ENCODE measurements around the gene MTAP. TPM values are rescaled to one million over a fixed set of nuclear protein-coding genes. Genes with fewer than 3 reads are reported as not detected.

The MTAP gene
- polyA plus RNA-seq, 3 donors = 7.4 to 11.3 (median 7.8) TPM

- Histone ChIP-seq H3K4me3 (replicated peaks in 1 of 3; ENCODE audit: low read depth in 2 of 3, low read length in 3 of 3) (no peak overlapping the region), H3K9me3 (replicated peaks in 1 of 2; ENCODE audit: control insufficient read depth in 1 of 2, insufficient read depth in 1 of 2, low read length in 2 of 2) (no peaks in the 10 kb centered on the region), H3K9ac (ENCODE audit: insufficient read depth, low read length, poor library complexity, severe bottlenecking) (no peak overlapping the region), H3K4me2 (replicated peaks; ENCODE audit: extremely low read depth, low read length, poor library complexity, severe bottlenecking) (no peak overlapping the region), H3K36me3 (replicated peaks in 1 of 2; ENCODE audit: control insufficient read depth in 1 of 2, insufficient read depth in 2 of 2, low read length in 2 of 2) (peaks cover 21 to 47% of the 10 kb centered on the region in 2 donors), H3K79me2 (ENCODE audit: insufficient read depth, low read length) (peaks cover 40% of the 10 kb centered on the region), H3K27me3 (ENCODE audit: control insufficient read depth in 2 of 2, insufficient read depth in 2 of 2, low read length in 2 of 2) (no peaks in the 10 kb centered on the region), H4K20me1 (ENCODE audit: insufficient read depth, low read length) (peaks cover 5% of the 10 kb centered on the region), H2AFZ (ENCODE audit: insufficient read depth, low read depth, low read length, poor library complexity, severe bottlenecking) (no peak overlapping the region), H3K4me1 (ENCODE audit: control insufficient read depth in 1 of 2, insufficient read depth in 2 of 2, low read length in 2 of 2) (peaks cover 28 to 34% of the 10 kb centered on the region in 2 donors), H3K27ac (ENCODE audit: low read depth in 1 of 2, low read length in 2 of 2) (no peak overlapping the region)
- Mint-ChIP-seq H3K4me1 (peaks cover 31% of the 10 kb centered on the region), H3K36me3 (peaks cover 51 to 54% of the 10 kb centered on the region in 2 donors), H3K9me3 (peaks cover 0 to 4% (median 2%) of the 10 kb centered on the region in 7 donors), H3K4me3 (no peak overlapping the region), H3K27me3 (ENCODE audit: low read depth in 3 of 3) (no peaks in the 10 kb centered on the region), H3K27ac (peak overlapping the region in 1 of 7 donors; percentile 66)
- no peak for DNase-seq
- intact Hi-C loops (cut with micrococcal nuclease) = loop anchor here in 1 of 2 donors (2.0 to 10.0 kb wide), 2 partner anchors 17 to 339 kb away; no protein-coding TSS in a partner anchor
- TF ChIP-seq, protein P1, sequence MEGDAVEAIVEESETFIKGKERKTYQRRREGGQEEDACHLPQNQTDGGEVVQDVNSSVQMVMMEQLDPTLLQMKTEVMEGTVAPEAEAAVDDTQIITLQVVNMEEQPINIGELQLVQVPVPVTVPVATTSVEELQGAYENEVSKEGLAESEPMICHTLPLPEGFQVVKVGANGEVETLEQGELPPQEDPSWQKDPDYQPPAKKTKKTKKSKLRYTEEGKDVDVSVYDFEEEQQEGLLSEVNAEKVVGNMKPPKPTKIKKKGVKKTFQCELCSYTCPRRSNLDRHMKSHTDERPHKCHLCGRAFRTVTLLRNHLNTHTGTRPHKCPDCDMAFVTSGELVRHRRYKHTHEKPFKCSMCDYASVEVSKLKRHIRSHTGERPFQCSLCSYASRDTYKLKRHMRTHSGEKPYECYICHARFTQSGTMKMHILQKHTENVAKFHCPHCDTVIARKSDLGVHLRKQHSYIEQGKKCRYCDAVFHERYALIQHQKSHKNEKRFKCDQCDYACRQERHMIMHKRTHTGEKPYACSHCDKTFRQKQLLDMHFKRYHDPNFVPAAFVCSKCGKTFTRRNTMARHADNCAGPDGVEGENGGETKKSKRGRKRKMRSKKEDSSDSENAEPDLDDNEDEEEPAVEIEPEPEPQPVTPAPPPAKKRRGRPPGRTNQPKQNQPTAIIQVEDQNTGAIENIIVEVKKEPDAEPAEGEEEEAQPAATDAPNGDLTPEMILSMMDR (IDR thresholded peaks at IDR 0.05) = no peak
- WGBS (ENCODE audit: insufficient coverage) = no CpG with 5 or more reads among the region's 3 CpGs
Observed at GRCh38 chr9:21815643-21816042, 13.2 kb downstream of the MTAP start.

DNA sequence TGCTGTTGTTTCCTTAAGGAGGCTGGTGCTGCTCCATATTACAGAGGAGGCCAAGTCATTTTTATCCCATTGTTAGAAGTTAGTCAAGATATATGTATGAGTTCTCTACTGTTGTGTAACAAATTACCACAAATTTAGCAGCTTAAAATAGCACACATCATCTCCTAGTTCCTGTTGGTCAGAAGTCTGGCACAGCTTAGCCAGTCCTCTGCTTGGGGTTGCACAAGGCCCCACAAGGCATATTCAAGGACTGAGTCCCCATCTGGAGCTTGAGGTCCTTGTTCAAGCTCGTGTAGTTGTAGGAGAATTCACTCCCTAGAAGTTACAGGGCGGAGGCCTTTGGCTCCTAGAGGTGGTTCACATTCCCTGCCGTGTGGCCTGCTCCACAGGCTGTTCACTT is 14.7 kb downstream of the MTAP start:
- peaks cover 16 to 32% of the 10 kb centered on the region in 2 donors for H3K36me3 ChIP-seq (replicated peaks in 1 of 2; ENCODE audit: control insufficient read depth in 1 of 2, insufficient read depth in 2 of 2, low read length in 2 of 2)
- Mint-ChIP-seq H3K9me3 (peaks cover 0 to 7% (median 4%) of the 10 kb centered on the region in 7 donors), H3K4me1 (peaks cover 31% of the 10 kb centered on the region), H3K27ac (peak overlapping the region; percentile 8 to 79 (median 74)), H3K36me3 (peaks cover 53 to 59% of the 10 kb centered on the region in 2 donors), H3K27me3 (ENCODE audit: low read depth in 3 of 3) (no peaks in the 10 kb centered on the region), H3K4me3 (peak overlapping the region in 1 of 2 donors; percentile 31)
- H2AFZ ChIP-seq (ENCODE audit: insufficient read depth, low read depth, low read length, poor library complexity, severe bottlenecking) = no peak overlapping the region
- no peak overlapping the region for H3K9ac ChIP-seq (ENCODE audit: insufficient read depth, low read length, poor library complexity, severe bottlenecking)
- peaks cover 28 to 34% of the 10 kb centered on the region in 2 donors for H3K4me1 ChIP-seq (ENCODE audit: control insufficient read depth in 1 of 2, insufficient read depth in 2 of 2, low read length in 2 of 2)
- no peak overlapping the region for H3K4me3 ChIP-seq (replicated peaks in 1 of 3; ENCODE audit: low read depth in 2 of 3, low read length in 3 of 3)
- H3K4me2 ChIP-seq (replicated peaks; ENCODE audit: extremely low read depth, low read length, poor library complexity, severe bottlenecking) = peak overlapping the region; percentile 7
- intact Hi-C loops (cut with micrococcal nuclease) = loop anchor here in 1 of 2 donors (2.0 to 10.0 kb wide), 2 partner anchors 16 to 338 kb away; no protein-coding TSS in a partner anchor
- peaks cover 40% of the 10 kb centered on the region for H3K79me2 ChIP-seq (ENCODE audit: insufficient read depth, low read length)
- TF ChIP-seq, protein P1 (IDR thresholded peaks at IDR 0.05) = no peak
- H3K27ac ChIP-seq (ENCODE audit: low read depth in 1 of 2, low read length in 2 of 2) = peak overlapping the region in 1 of 2 donors; percentile 32
- no peaks in the 10 kb centered on the region for H3K27me3 ChIP-seq (ENCODE audit: control insufficient read depth in 2 of 2, insufficient read depth in 2 of 2, low read length in 2 of 2)
- WGBS (ENCODE audit: insufficient coverage) = no CpG with 5 or more reads among the region's 3 CpGs
- peak; percentile 72 to 89 (median 79) for DNase-seq
- peaks cover 5% of the 10 kb centered on the region for H4K20me1 ChIP-seq (ENCODE audit: insufficient read depth, low read length)
- H3K9me3 ChIP-seq (replicated peaks in 1 of 2; ENCODE audit: control insufficient read depth in 1 of 2, insufficient read depth in 1 of 2, low read length in 2 of 2) = no peaks in the 10 kb centered on the region
